Astrocyte of the cerebellum (primary cell): ENCODE measurements around the gene COL4A2.

Source experiments
- DNase-seq: peaks from one replicate; pipeline ENCODE4 v3.0.0-alpha.2; 2011; ENCODE audit warnings: low read depth
- H3K4me3 ChIP-seq: 2 replicates; pipeline ENCODE4 v1.5.1; 2011; ENCODE audit warnings: mild to moderate bottlenecking, low read depth, low read length, moderate library complexity
- CTCF ChIP-seq: IDR thresholded peaks from 2 replicates; pipeline ENCODE4 v1.5.1; 2012; ENCODE audit warnings: low read length, low read depth, moderate library complexity, mild to moderate bottlenecking; ENCODE audit errors: missing control alignments
- in situ Hi-C: cut with HindIII; loops from 2 replicates; pipeline ENCODE4 v1.10.0; 2017; ENCODE audit warnings: low sequenced_read_pairs

Gene COL4A2

GRCh38 chr13:110457361-110457760, 150.3 kb downstream of the COL4A2 start:
- TF ChIP-seq CTCF = no peak
- H3K4me3 ChIP-seq = no peak overlapping the region
- DNase-seq = no peak
- in situ Hi-C loops = no loop called here

- in situ Hi-C loops = no loop called here
- no peak for DNase-seq
- TF ChIP-seq CTCF = no peak
- H3K4me3 ChIP-seq = no peak overlapping the region
Measured at GRCh38 chr13:110458017-110458416, 150.9 kb downstream of the COL4A2 start.

GRCh38 chr13:110458594-110459365, 151.7 kb downstream of the COL4A2 start:
- DNase-seq = no peak
- in situ Hi-C loops = no loop called here
- no peak for TF ChIP-seq CTCF
- no peak overlapping the region for H3K4me3 ChIP-seq

- in situ Hi-C loops = no loop called here
- no peak overlapping the region for H3K4me3 ChIP-seq
- DNase-seq = no peak
- no peak for TF ChIP-seq CTCF
Measured at GRCh38 chr13:110462091-110462490, 155.0 kb downstream of the COL4A2 start.

- H3K4me3 ChIP-seq = no peak overlapping the region
- in situ Hi-C loops = no loop called here
- DNase-seq = no peak
- TF ChIP-seq CTCF = no peak
Measured at GRCh38 chr13:110463156-110463555, 156.1 kb downstream of the COL4A2 start.

- H3K4me3 ChIP-seq = no peak overlapping the region
- TF ChIP-seq CTCF = no peak
- DNase-seq = no peak
- in situ Hi-C loops = no loop called here
Measured at GRCh38 chr13:110463871-110464510, 156.9 kb downstream of the COL4A2 start.
